H9 (cell line): ENCODE results near the gene AHSG. TPM values are rescaled to one million over a fixed set of nuclear protein-coding genes. Genes with fewer than 3 reads are reported as not detected.

ENCODE experiments used
- DNase-seq: peaks from one replicate; pipeline ENCODE4 v3.0.0-alpha.2; 2017
- H2AFZ ChIP-seq: one replicate; pipeline ENCODE4 v1.6.1; 2013; ENCODE audit warnings: mild to moderate bottlenecking, low read length, control low read depth, moderate library complexity
- H2AK5ac ChIP-seq: 2 replicates; pipeline ENCODE4 v1.6.1; 2013; ENCODE audit warnings: low read length, control low read depth, mixed read lengths; ENCODE audit not compliant: insufficient read length
- H2BK120ac ChIP-seq: one replicate; pipeline ENCODE4 v1.6.1; 2013; ENCODE audit warnings: low read depth, mild to moderate bottlenecking, low read length, control low read depth, inconsistent platforms; ENCODE audit not compliant: poor library complexity, severe bottlenecking
- H2BK12ac ChIP-seq: 2 replicates; pipeline ENCODE4 v1.6.1; 2013; ENCODE audit warnings: low read length, control low read depth, mixed read lengths, low read depth; ENCODE audit not compliant: insufficient read length
- H2BK15ac ChIP-seq: 2 replicates; pipeline ENCODE4 v1.6.1; 2013; ENCODE audit warnings: low read depth, low read length, control low read depth
- H2BK20ac ChIP-seq: one replicate; pipeline ENCODE4 v1.6.1; 2013; ENCODE audit warnings: low read depth, mild to moderate bottlenecking, low read length, control low read depth, inconsistent platforms; ENCODE audit not compliant: poor library complexity, severe bottlenecking
- H2BK5ac ChIP-seq: 2 replicates; pipeline ENCODE4 v1.6.1; 2013; ENCODE audit warnings: low read length, control low read depth, mixed read lengths; ENCODE audit not compliant: insufficient read length
- H3K14ac ChIP-seq: 2 replicates; pipeline ENCODE4 v1.6.1; 2013; ENCODE audit warnings: low read length, control low read depth; ENCODE audit not compliant: insufficient read depth
- H3K18ac ChIP-seq: 2 replicates; pipeline ENCODE4 v1.6.1; 2013; ENCODE audit warnings: low read depth, mild to moderate bottlenecking, mixed read lengths, low read length, control low read depth; ENCODE audit not compliant: insufficient read length
- H3K23ac ChIP-seq: 2 replicates; pipeline ENCODE4 v1.6.1; 2013; ENCODE audit warnings: low read length, control low read depth, mixed read lengths, low read depth; ENCODE audit not compliant: insufficient read length
- H3K23me2 ChIP-seq: 2 replicates; pipeline ENCODE4 v1.6.1; 2013; ENCODE audit warnings: low read depth, mild to moderate bottlenecking, mixed read lengths, low read length, control low read depth; ENCODE audit not compliant: insufficient read length, poor library complexity, severe bottlenecking
- H3K27ac ChIP-seq: 2 replicates; pipeline ENCODE4 v1.5.1; 2013; ENCODE audit warnings: low read length, control low read depth, mixed read lengths, low read depth; ENCODE audit not compliant: insufficient read length
- H3K27me3 ChIP-seq: 2 replicates; pipeline ENCODE4 v1.6.1; 2013; ENCODE audit warnings: low read length, control low read depth, inconsistent platforms; ENCODE audit not compliant: insufficient read depth
- H3K4ac ChIP-seq: 2 replicates; pipeline ENCODE4 v1.6.1; 2013; ENCODE audit warnings: low read depth, mild to moderate bottlenecking, control low read depth, inconsistent platforms, low read length, moderate library complexity
- H3K4me1 ChIP-seq: 2 replicates; pipeline ENCODE4 v1.6.1; 2013; ENCODE audit warnings: low read length, control low read depth, inconsistent platforms; ENCODE audit not compliant: insufficient read depth
- H3K4me2 ChIP-seq: 2 replicates; pipeline ENCODE4 v1.6.1; 2013; ENCODE audit warnings: low read length, control low read depth, mixed read lengths; ENCODE audit not compliant: insufficient read length, insufficient read depth
- H3K56ac ChIP-seq: 2 replicates; pipeline ENCODE4 v1.6.1; 2013; ENCODE audit warnings: low read depth, mild to moderate bottlenecking, mixed read lengths, low read length, control low read depth; ENCODE audit not compliant: insufficient read length
- H3K79me1 ChIP-seq: 2 replicates; pipeline ENCODE4 v1.6.1; 2013; ENCODE audit warnings: low read depth, mild to moderate bottlenecking, moderate library complexity, low read length, control low read depth, inconsistent platforms; ENCODE audit not compliant: insufficient read depth, poor library complexity, severe bottlenecking
- H3K79me2 ChIP-seq: 2 replicates; pipeline ENCODE4 v1.6.1; 2013; ENCODE audit warnings: low read length, control low read depth, inconsistent platforms; ENCODE audit not compliant: insufficient read depth
- H3K9ac ChIP-seq: 2 replicates; pipeline ENCODE4 v1.6.1; 2013; ENCODE audit warnings: low read length, control low read depth, mixed read lengths; ENCODE audit not compliant: insufficient read length; ENCODE audit errors: extremely low read depth
- H3K9me3 ChIP-seq: one replicate; pipeline ENCODE4 v1.6.1; 2013; ENCODE audit warnings: low read depth, low read length, inconsistent platforms; ENCODE audit not compliant: control insufficient read depth
- H3T11ph ChIP-seq: one replicate; pipeline ENCODE4 v1.6.1; 2013; ENCODE audit warnings: mild to moderate bottlenecking, low read length, control low read depth, inconsistent platforms
- H4K20me1 ChIP-seq: one replicate; pipeline ENCODE4 v1.6.1; 2013; ENCODE audit not compliant: control insufficient read depth, insufficient read length, insufficient read depth
- H4K5ac ChIP-seq: 2 replicates; pipeline ENCODE4 v1.6.1; 2013; ENCODE audit warnings: low read depth, mild to moderate bottlenecking, mixed read lengths, low read length, control low read depth; ENCODE audit not compliant: insufficient read length
- H4K8ac ChIP-seq: replicated peaks from 2 replicates; pipeline ENCODE4 v1.6.1; 2013; ENCODE audit warnings: low read length, control low read depth, mixed read lengths, low read depth; ENCODE audit not compliant: insufficient read length
- H4K91ac ChIP-seq: 2 replicates; pipeline ENCODE4 v1.6.1; 2013; ENCODE audit warnings: low read depth, mild to moderate bottlenecking, moderate library complexity, mixed read lengths, low read length, control low read depth; ENCODE audit not compliant: insufficient read length
- H3K27ac Mint-ChIP-seq, 3 experiments: 2 replicates in 2 of 3; 3 replicates in 1 of 3; pipeline ENCODE4 v1.8.0; 2020 to 2021; ENCODE audit warnings: mixed read lengths in 3 of 3, mild to moderate bottlenecking in 1 of 3, moderate library complexity in 1 of 3
- H3K27me3 Mint-ChIP-seq: 2 replicates; pipeline ENCODE4 v1.8.0; 2021; ENCODE audit warnings: low read depth, mild to moderate bottlenecking, moderate library complexity, mixed read lengths
- H3K36me3 Mint-ChIP-seq, 3 experiments: 2 replicates in 2 of 3; 3 replicates in 1 of 3; pipeline ENCODE4 v1.8.0; 2020 to 2021; ENCODE audit warnings: low read depth in 3 of 3, mixed read lengths in 3 of 3; ENCODE audit not compliant: insufficient read depth in 1 of 3
- H3K4me1 Mint-ChIP-seq, 2 experiments: 2 replicates each; pipeline ENCODE4 v1.8.0; 2020; ENCODE audit warnings: mixed read lengths in 2 of 2
- H3K4me3 Mint-ChIP-seq, 2 experiments: 2 replicates in 1 of 2; 3 replicates in 1 of 2; pipeline ENCODE4 v1.8.0; 2020 to 2021; ENCODE audit warnings: mild to moderate bottlenecking in 2 of 2, mixed read lengths in 2 of 2, moderate library complexity in 1 of 2
- H3K9me3 Mint-ChIP-seq, 2 experiments: 2 replicates in 1 of 2; 3 replicates in 1 of 2; pipeline ENCODE4 v1.8.0; 2020; ENCODE audit warnings: mild to moderate bottlenecking in 2 of 2, mixed read lengths in 2 of 2, moderate library complexity in 1 of 2
- CTCF ChIP-seq: fragments of 200-600 bp; sonication (generic); conservative IDR thresholded peaks from 3 replicates; pipeline ENCODE4 v1.8.0; 2021; ENCODE audit warnings: antibody characterized with exemption, mild to moderate bottlenecking
- WGBS: extraction: QIAGEN DNeasy Blood & Tissue Kit; methylation state at CpG from one replicate; pipeline ENCODE4 v1.1.7; 2013; ENCODE audit warnings: missing lambda C conversion rate, low lambda C conversion rate, mixed read lengths; ENCODE audit not compliant: insufficient read length; ENCODE audit errors: extremely low coverage; 5-methylcytosine and 5-hydroxymethylcytosine counted together
- total RNA-seq: library from RNA; stranded (reverse); gene quantifications from 2 replicates; pipeline ENCODE4 v1.2.1, GENCODE V29; 2021

AHSG gene
- total RNA-seq, 1 experiment from 2014 or later, result not detected

GRCh38 chr3:186638259-186638658 lies 25.4 kb downstream of the AHSG start:
- no peak overlapping the region for H3K4ac ChIP-seq
- H3K23ac ChIP-seq, result no peak overlapping the region
- H2BK120ac ChIP-seq, result no peak overlapping the region
- no peak overlapping the region for H2BK12ac ChIP-seq
- Mint-ChIP-seq H3K27ac (no peak overlapping the region), H3K4me1 (peaks cover 15 to 23% of the 10 kb centered on the region in 2 experiments), H3K36me3 (no peaks in the 10 kb centered on the region), H3K9me3 (no peaks in the 10 kb centered on the region), H3K27me3 (peaks cover 2% of the 10 kb centered on the region; the same call in 1 of the 2 replicates), H3K4me3 (no peak overlapping the region)
- no peak overlapping the region for H3K27ac ChIP-seq
- no peaks in the 10 kb centered on the region for H3K23me2 ChIP-seq
- no peak overlapping the region for H2AFZ ChIP-seq
- no peaks in the 10 kb centered on the region for H3K27me3 ChIP-seq
- H3K14ac ChIP-seq, result no peak overlapping the region
- no peaks in the 10 kb centered on the region for H3K79me2 ChIP-seq
- no peak for TF ChIP-seq CTCF
- no peak overlapping the region for H4K91ac ChIP-seq
- no peak overlapping the region for H3K4me2 ChIP-seq
- H4K8ac ChIP-seq, result no peak overlapping the region
- no peaks in the 10 kb centered on the region for H3K9me3 ChIP-seq
- peaks cover 2% of the 10 kb centered on the region; the same call in 1 of the 2 replicates for H3K4me1 ChIP-seq
- no peak overlapping the region for H3K9ac ChIP-seq
- no peak overlapping the region for H4K5ac ChIP-seq
- no CpG with 5 or more reads among the region's 2 CpGs for WGBS
- no peak overlapping the region for H2BK15ac ChIP-seq
- no peaks in the 10 kb centered on the region for H3K79me1 ChIP-seq
- DNase-seq, result no peak
- no peak overlapping the region for H3K18ac ChIP-seq
- H2AK5ac ChIP-seq, result no peak overlapping the region
- H4K20me1 ChIP-seq, result no peaks in the 10 kb centered on the region
- H3K56ac ChIP-seq, result no peak overlapping the region
- no peak overlapping the region for H3T11ph ChIP-seq
- H2BK20ac ChIP-seq, result no peak overlapping the region
- no peak overlapping the region for H2BK5ac ChIP-seq
